Uterus (tissue), 4 donors: ENCODE results near the gene PLAC8L1. TPM values are rescaled to one million over a fixed set of nuclear protein-coding genes. Genes with fewer than 3 reads are reported as not detected.

Experiments used
- DNase-seq, 2 donors: peaks; one replicate each; pipeline ENCODE4 v3.0.0-alpha.2; 2019 to 2020
- H3K27ac ChIP-seq, 2 donors: fragments of 200-600 bp; sonication (generic); 1 replicate in 1 of 2; 2 replicates in 1 of 2; pipeline ENCODE4 v1.5.1; 2016 to 2018
- H3K27me3 ChIP-seq, 2 donors: fragments of 200-600 bp; sonication (generic); one replicate each; pipeline ENCODE4 v1.5.1; 2018 to 2019; ENCODE audit warnings: control low read depth in 1 of 2
- H3K36me3 ChIP-seq, 2 donors: fragments of 200-600 bp; sonication (generic); one replicate each; pipeline ENCODE4 v1.5.1; 2019; ENCODE audit warnings: control low read depth in 1 of 2
- H3K4me1 ChIP-seq, 2 donors: fragments of 200-600 bp; sonication (generic); one replicate each; pipeline ENCODE4 v1.5.1; 2018 to 2019; ENCODE audit warnings: control low read depth in 1 of 2
- H3K4me3 ChIP-seq, 2 donors: fragments of 200-600 bp; sonication (generic); 1 replicate in 1 of 2; 2 replicates in 1 of 2; pipeline ENCODE4 v1.5.1; 2018 to 2019; ENCODE audit warnings: mild to moderate bottlenecking in 1 of 2
- H3K9me3 ChIP-seq, 2 donors: fragments of 200-600 bp; sonication (generic); one replicate each; pipeline ENCODE4 v1.5.1; 2019; ENCODE audit warnings: control low read depth in 1 of 2
- CTCF ChIP-seq, 4 experiments: fragments of 200-600 bp in 2 of 4; fragments of 450-650 bp in 2 of 4; sonication (generic) in 2 of 4; IDR thresholded peaks; one replicate each; pipeline ENCODE4 v1.5.1; 2016 to 2019; ENCODE audit warnings: antibody characterized with exemption in 4 of 4, mild to moderate bottlenecking in 2 of 4, moderate library complexity in 1 of 4
- POLR2A ChIP-seq, 2 donors: fragments of 450-650 bp; IDR thresholded peaks; one replicate each; pipeline ENCODE4 v1.6.1; 2016; ENCODE audit warnings: antibody characterized with exemption in 2 of 2, mild to moderate bottlenecking in 1 of 2, moderate library complexity in 1 of 2
- intact Hi-C: fragments of 100-400 bp; cut with DNase I; formaldehyde crosslinking; loops from one replicate; pipeline ENCODE4 v1.15.1; 2023; ENCODE audit warnings: low total_unique reads
- total RNA-seq, 4 donors: library from RNA; depleted of rRNA in 3 of 4; stranded (reverse); fragments of >200 nt in 3 of 4; gene quantifications; one replicate each; pipeline versions ENCODE4 v1.1.0 to v1.2.4, GENCODE V29; 2014 to 2023
- donor health status: DM: yes; HTN: yes; CAD: no.

The PLAC8L1 gene
- total RNA-seq, 4 donors from 2014 or later: 1.3 TPM; not detected in 3

- H3K27ac ChIP-seq: no peak overlapping the region
- no peaks in the 10 kb centered on the region for H3K9me3 ChIP-seq
- no peaks in the 10 kb centered on the region for H3K27me3 ChIP-seq
- no peak overlapping the region for H3K4me3 ChIP-seq
- DNase-seq: no peak
- intact Hi-C loops: no loop called here
- H3K36me3 ChIP-seq: no peaks in the 10 kb centered on the region
- TF ChIP-seq POLR2A (IDR thresholded peaks at IDR 0.05) (no peak), CTCF (IDR thresholded peaks at IDR 0.05) (no peak)
- no peaks in the 10 kb centered on the region for H3K4me1 ChIP-seq
Measured at GRCh38 chr5:146059460-146060220, 45.7 kb downstream of the PLAC8L1 start.

- no peaks in the 10 kb centered on the region for H3K9me3 ChIP-seq
- H3K4me3 ChIP-seq: no peak overlapping the region
- no peaks in the 10 kb centered on the region for H3K4me1 ChIP-seq
- TF ChIP-seq CTCF (IDR thresholded peaks at IDR 0.05) (no peak), POLR2A (IDR thresholded peaks at IDR 0.05) (no peak)
- H3K36me3 ChIP-seq: no peaks in the 10 kb centered on the region
- intact Hi-C loops: no loop called here
- no peak overlapping the region for H3K27ac ChIP-seq
- no peak for DNase-seq
- no peaks in the 10 kb centered on the region for H3K27me3 ChIP-seq
Measured at GRCh38 chr5:146055432-146055831, 49.9 kb downstream of the PLAC8L1 start.

- intact Hi-C loops: no loop called here
- no peak for TF ChIP-seq CTCF (IDR thresholded peaks at IDR 0.05)
- TF ChIP-seq POLR2A (IDR thresholded peaks at IDR 0.05): no peak
- H3K36me3 ChIP-seq: no peaks in the 10 kb centered on the region
- DNase-seq: no peak
- no peaks in the 10 kb centered on the region for H3K27me3 ChIP-seq
- no peak overlapping the region for H3K4me3 ChIP-seq
- H3K4me1 ChIP-seq: no peaks in the 10 kb centered on the region
- H3K9me3 ChIP-seq: no peaks in the 10 kb centered on the region
- no peak overlapping the region for H3K27ac ChIP-seq
Measured at GRCh38 chr5:146052780-146053179, 52.6 kb downstream of the PLAC8L1 start.

GRCh38 chr5:146051678-146052077, 53.7 kb downstream of the PLAC8L1 start:
- no peak for DNase-seq
- H3K4me1 ChIP-seq: no peaks in the 10 kb centered on the region
- intact Hi-C loops: no loop called here
- no peaks in the 10 kb centered on the region for H3K27me3 ChIP-seq
- H3K4me3 ChIP-seq: no peak overlapping the region
- no peaks in the 10 kb centered on the region for H3K36me3 ChIP-seq
- TF ChIP-seq CTCF (IDR thresholded peaks at IDR 0.05) (no peak), POLR2A (IDR thresholded peaks at IDR 0.05) (no peak)
- H3K27ac ChIP-seq: no peak overlapping the region
- no peaks in the 10 kb centered on the region for H3K9me3 ChIP-seq

- H3K36me3 ChIP-seq: no peaks in the 10 kb centered on the region
- intact Hi-C loops: no loop called here
- DNase-seq: no peak
- no peaks in the 10 kb centered on the region for H3K27me3 ChIP-seq
- H3K4me1 ChIP-seq: no peaks in the 10 kb centered on the region
- H3K9me3 ChIP-seq: no peaks in the 10 kb centered on the region
- no peak overlapping the region for H3K4me3 ChIP-seq
- H3K27ac ChIP-seq: no peak overlapping the region
- TF ChIP-seq POLR2A (IDR thresholded peaks at IDR 0.05): no peak
- TF ChIP-seq CTCF (IDR thresholded peaks at IDR 0.05): no peak
Measured at GRCh38 chr5:146050086-146050485, 55.3 kb downstream of the PLAC8L1 start.
